BLaER1 treated with 17β-estradiol and CSF1 and Interleukin-3, amounts not matched to agents 10 nM and 100 nM (cell line): Measurements from ENCODE around the gene BST1.

Experiments
- H3K27ac ChIP-seq, 11 experiments: shearing (Covaris generic); formaldehyde crosslinking; 2 replicates each; pipeline ENCODE4 v1.8.1; 2022
- H3K27me3 ChIP-seq, 11 experiments: shearing (Covaris generic); formaldehyde crosslinking; 2 replicates each; pipeline ENCODE4 v1.8.1; 2022
- H3K36me3 ChIP-seq, 11 experiments: shearing (Covaris generic); formaldehyde crosslinking; 2 replicates each; pipeline ENCODE4 v1.8.1; 2022
- H3K4me1 ChIP-seq, 10 experiments: shearing (Covaris generic); formaldehyde crosslinking; 2 replicates each; pipeline ENCODE4 v1.8.1; 2022
- H3K4me2 ChIP-seq, 11 experiments: shearing (Covaris generic); formaldehyde crosslinking; 2 replicates each; pipeline ENCODE4 v1.8.1; 2022
- H3K4me3 ChIP-seq, 10 experiments: shearing (Covaris generic); formaldehyde crosslinking; 2 replicates each; pipeline ENCODE4 v1.8.1; 2022
- H3K9ac ChIP-seq, 11 experiments: shearing (Covaris generic); formaldehyde crosslinking; 2 replicates each; pipeline ENCODE4 v1.8.1; 2022
- H3K9me3 ChIP-seq, 11 experiments: shearing (Covaris generic); formaldehyde crosslinking; replicated peaks in 1 of 11; 2 replicates each; pipeline ENCODE4 v1.8.1; 2022
- H4K20me1 ChIP-seq, 11 experiments: shearing (Covaris generic); formaldehyde crosslinking; 2 replicates each; pipeline ENCODE4 v1.8.1; 2022
- Cebpa-rat ChIP-seq, 11 experiments: shearing (Covaris generic); IDR thresholded peaks; 2 replicates each; pipeline ENCODE4 v1.8.1; 2022

Gene BST1

GRCh38 chr4:15690020-15690809 lies 12.7 kb upstream of the BST1 start:
- Histone ChIP-seq H3K9ac (no peak overlapping the region), H3K4me3 (no peak overlapping the region), H3K4me2 (peak overlapping the region in 7 of 11 experiments; percentile 43 to 78 (median 61); a peak in 10 of 22 replicates), H4K20me1 (no peaks in the 10 kb centered on the region), H3K4me1 (peaks cover 11 to 62% (median 24%) of the 10 kb centered on the region in 10 experiments), H3K27ac (peak overlapping the region in 7 of 11 experiments; percentile 52 to 75 (median 65); a peak in 14 of 22 replicates), H3K9me3 (peaks cover 3 to 25% (median 8%) of the 10 kb centered on the region in 11 experiments; a peak in 19 of 22 replicates), H3K36me3 (peaks cover 35 to 51% (median 44%) of the 10 kb centered on the region in 11 experiments), H3K27me3 (no peaks in the 10 kb centered on the region)
- TF ChIP-seq Cebpa-rat (IDR thresholded peaks at IDR 0.05): peak in 2 of 11 experiments; percentile 17 to 57; a peak in 1 of 22 replicates

DNA sequence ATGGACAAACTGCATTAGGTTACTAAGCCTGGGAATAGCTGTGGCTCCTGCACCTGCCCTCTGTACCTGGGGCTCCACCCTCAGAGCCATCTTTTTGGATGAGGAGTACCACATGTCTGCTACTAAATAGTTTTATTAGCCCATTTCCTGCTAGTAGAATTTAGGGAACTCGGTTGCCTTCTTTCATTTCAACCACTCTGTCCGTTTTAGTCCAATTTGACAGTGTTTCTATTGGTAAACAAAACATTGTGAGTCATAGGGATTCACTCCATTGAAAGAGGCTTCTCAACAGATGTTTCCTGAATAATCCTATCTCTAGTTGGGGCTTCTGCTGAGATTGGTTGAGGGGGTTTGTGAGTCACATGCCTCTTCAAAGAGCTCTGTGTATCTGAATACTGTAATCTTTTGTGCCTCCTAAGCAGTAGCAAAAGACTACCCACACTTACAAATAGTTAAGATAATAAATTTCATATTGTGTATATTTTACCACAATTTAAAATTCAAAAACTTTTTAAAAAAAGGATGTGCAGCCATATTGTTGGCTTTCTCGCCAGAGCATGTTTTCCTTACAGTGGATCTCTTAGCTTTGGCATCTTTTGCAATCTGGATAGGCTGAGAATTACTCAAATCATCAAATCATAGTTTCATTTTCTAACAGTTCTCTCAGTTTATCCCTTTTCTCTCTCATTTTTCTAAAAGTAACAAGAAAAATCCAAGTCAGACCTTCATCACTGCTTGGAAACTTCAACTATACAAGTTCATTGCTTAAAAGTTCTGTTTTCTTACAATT lies 11.3 kb upstream of the BST1 start:
- peak overlapping the region in 4 of 11 experiments; percentile 2 to 36 (median 6); a peak in 2 of 22 replicates for H3K9ac ChIP-seq
- H3K27ac ChIP-seq: peak overlapping the region in 10 of 11 experiments; percentile 16 to 75 (median 62); a peak in 18 of 22 replicates
- no peak overlapping the region; a peak in 1 of 20 replicates for H3K4me3 ChIP-seq
- no peak for TF ChIP-seq Cebpa-rat (IDR thresholded peaks at IDR 0.05)
- H3K4me2 ChIP-seq: peak overlapping the region; percentile 24 to 78 (median 55); a peak in 20 of 22 replicates
- H3K27me3 ChIP-seq: no peaks in the 10 kb centered on the region
- no peaks in the 10 kb centered on the region for H4K20me1 ChIP-seq
- peaks cover 11 to 53% (median 24%) of the 10 kb centered on the region in 10 experiments for H3K4me1 ChIP-seq
- peaks cover 3 to 25% (median 9%) of the 10 kb centered on the region in 11 experiments; a peak in 19 of 22 replicates for H3K9me3 ChIP-seq
- H3K36me3 ChIP-seq: peaks cover 21 to 38% (median 31%) of the 10 kb centered on the region in 11 experiments; a peak in 21 of 22 replicates

GRCh38 chr4:15692602-15693001 lies 10.3 kb upstream of the BST1 start:
- peak overlapping the region in 5 of 11 experiments; percentile 53 to 75 (median 65); a peak in 8 of 22 replicates for H3K27ac ChIP-seq
- peaks cover 11 to 53% (median 24%) of the 10 kb centered on the region in 10 experiments for H3K4me1 ChIP-seq
- H3K9me3 ChIP-seq: peaks cover 3 to 25% (median 11%) of the 10 kb centered on the region in 11 experiments; a peak in 19 of 22 replicates
- no peaks in the 10 kb centered on the region for H3K27me3 ChIP-seq
- no peak for TF ChIP-seq Cebpa-rat (IDR thresholded peaks at IDR 0.05)
- H3K36me3 ChIP-seq: peaks cover 12 to 27% (median 20%) of the 10 kb centered on the region in 11 experiments; a peak in 19 of 22 replicates
- no peak overlapping the region for H3K9ac ChIP-seq
- peak overlapping the region in 6 of 11 experiments; percentile 55 to 78 (median 62); a peak in 10 of 22 replicates for H3K4me2 ChIP-seq
- H3K4me3 ChIP-seq: no peak overlapping the region
- H4K20me1 ChIP-seq: no peaks in the 10 kb centered on the region

DNA sequence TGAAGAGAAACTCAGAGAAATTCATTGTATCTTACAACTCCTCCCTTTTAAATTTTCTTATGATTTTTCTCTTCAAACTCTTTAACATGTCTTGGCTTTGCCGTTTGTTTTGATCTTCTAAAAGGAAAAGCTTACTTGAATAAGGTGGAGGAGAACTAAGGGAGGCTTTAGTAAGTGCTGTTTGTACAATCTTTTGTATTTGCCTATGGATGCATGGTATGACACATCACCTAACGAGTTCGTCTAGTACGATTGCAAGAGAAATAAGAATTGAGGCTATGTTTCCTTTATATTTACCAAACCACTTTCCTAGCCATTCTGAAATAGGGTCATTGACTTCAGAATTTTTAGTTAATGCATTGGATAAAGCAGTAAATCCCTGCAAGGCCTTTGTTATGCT lies 8.4 kb upstream of the BST1 start:
- Histone ChIP-seq H3K36me3 (peaks cover 0 to 10% (median 2%) of the 10 kb centered on the region in 11 experiments; a peak in 13 of 22 replicates), H3K27ac (no peak overlapping the region), H3K4me2 (peak overlapping the region in 1 of 11 experiments; percentile 26; a peak in 1 of 22 replicates), H4K20me1 (no peaks in the 10 kb centered on the region), H3K9ac (no peak overlapping the region), H3K4me1 (peaks cover 11 to 43% (median 22%) of the 10 kb centered on the region in 10 experiments), H3K27me3 (no peaks in the 10 kb centered on the region), H3K4me3 (no peak overlapping the region), H3K9me3 (peaks cover 12 to 34% (median 21%) of the 10 kb centered on the region in 11 experiments)
- TF ChIP-seq Cebpa-rat (IDR thresholded peaks at IDR 0.05): no peak

GRCh38 chr4:15695240-15695699 lies 7.6 kb upstream of the BST1 start:
- no peak overlapping the region for H3K27ac ChIP-seq

GRCh38 chr4:15695729-15696128 lies 7.1 kb upstream of the BST1 start:
- H3K4me1 ChIP-seq: peaks cover 10 to 30% (median 16%) of the 10 kb centered on the region in 10 experiments
- no peak overlapping the region for H3K27ac ChIP-seq
- peaks cover 0 to 8% (median 0%) of the 10 kb centered on the region in 11 experiments; a peak in 3 of 22 replicates for H3K36me3 ChIP-seq
- H3K4me2 ChIP-seq: no peak overlapping the region
- no peak overlapping the region for H3K9ac ChIP-seq
- H3K27me3 ChIP-seq: no peaks in the 10 kb centered on the region
- H3K9me3 ChIP-seq: peaks cover 13 to 45% (median 30%) of the 10 kb centered on the region in 11 experiments
- TF ChIP-seq Cebpa-rat (IDR thresholded peaks at IDR 0.05): no peak
- no peak overlapping the region for H3K4me3 ChIP-seq
- no peaks in the 10 kb centered on the region for H4K20me1 ChIP-seq

More at GRCh38 chr4:15695240-15695699, 7.6 kb upstream of the BST1 start:
- no peak for TF ChIP-seq Cebpa-rat (IDR thresholded peaks at IDR 0.05)
- H3K4me3 ChIP-seq: no peak overlapping the region
- peaks cover 0 to 8% (median 0%) of the 10 kb centered on the region in 11 experiments; a peak in 3 of 22 replicates for H3K36me3 ChIP-seq
- no peak overlapping the region for H3K9ac ChIP-seq
- peak overlapping the region in 1 of 11 experiments; percentile 26; a peak in 1 of 22 replicates for H3K4me2 ChIP-seq
- H4K20me1 ChIP-seq: no peaks in the 10 kb centered on the region
- peaks cover 11 to 35% (median 20%) of the 10 kb centered on the region in 10 experiments for H3K4me1 ChIP-seq
- H3K27me3 ChIP-seq: no peaks in the 10 kb centered on the region
- H3K9me3 ChIP-seq: peaks cover 13 to 41% (median 29%) of the 10 kb centered on the region in 11 experiments

- Histone ChIP-seq H3K9ac (no peak overlapping the region), H3K4me3 (no peak overlapping the region), H4K20me1 (no peaks in the 10 kb centered on the region), H3K36me3 (peaks cover 0 to 8% (median 0%) of the 10 kb centered on the region in 11 experiments; a peak in 2 of 22 replicates), H3K4me1 (peaks cover 0 to 19% (median 5%) of the 10 kb centered on the region in 10 experiments; a peak in 17 of 20 replicates), H3K4me2 (peak overlapping the region in 1 of 11 experiments; percentile 1; a peak in 1 of 22 replicates), H3K9me3 (peaks cover 21 to 51% (median 32%) of the 10 kb centered on the region in 11 experiments), H3K27me3 (no peaks in the 10 kb centered on the region), H3K27ac (no peak overlapping the region)
- no peak for TF ChIP-seq Cebpa-rat (IDR thresholded peaks at IDR 0.05)
Observed at GRCh38 chr4:15696866-15697265, 6.0 kb upstream of the BST1 start.

DNA sequence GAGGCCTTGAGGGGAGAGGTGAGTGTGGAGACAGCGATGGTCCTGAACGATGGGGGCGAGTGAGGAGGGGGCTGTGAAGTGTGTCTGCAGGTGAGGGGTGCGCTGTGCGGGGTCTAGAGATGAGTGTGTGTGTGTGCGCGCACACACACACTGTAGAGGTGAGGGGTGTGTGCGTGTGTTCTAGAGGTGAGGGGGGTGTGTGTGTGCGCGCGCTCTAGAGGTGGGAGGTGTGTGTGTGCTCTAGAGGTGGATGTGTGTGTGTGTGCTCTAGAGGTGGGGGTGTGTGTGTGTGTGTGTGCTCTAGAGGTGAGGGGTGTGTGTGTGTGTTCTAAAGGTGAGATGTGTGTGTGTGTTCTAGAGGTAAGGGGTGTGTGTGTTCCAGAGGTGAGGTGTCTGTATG lies 574 bp downstream of the BST1 start:
- no peaks in the 10 kb centered on the region for H3K36me3 ChIP-seq
- no peaks in the 10 kb centered on the region for H4K20me1 ChIP-seq
- TF ChIP-seq Cebpa-rat (IDR thresholded peaks at IDR 0.05): no peak
- H3K9me3 ChIP-seq: peaks cover 12 to 48% (median 35%) of the 10 kb centered on the region in 11 experiments; a peak in 19 of 22 replicates
- peaks cover 0 to 13% (median 7%) of the 10 kb centered on the region in 10 experiments; a peak in 8 of 20 replicates for H3K4me1 ChIP-seq
- peak overlapping the region in 5 of 11 experiments; percentile 36 to 63 (median 43); a peak in 4 of 22 replicates for H3K9ac ChIP-seq
- H3K27ac ChIP-seq: peak overlapping the region in 2 of 11 experiments; percentile 36 to 44; a peak in 3 of 22 replicates
- H3K27me3 ChIP-seq: peaks cover 0 to 10% (median 0%) of the 10 kb centered on the region in 11 experiments; a peak in 7 of 22 replicates
- peak overlapping the region; percentile 41 to 61 (median 50); a peak in 16 of 20 replicates for H3K4me3 ChIP-seq
- peak overlapping the region in 10 of 11 experiments; percentile 44 to 79 (median 59); a peak in 15 of 22 replicates for H3K4me2 ChIP-seq
